ENCODE data around the gene GPR180.

The GPR180 gene

GRCh38 chr13:94640721-94641120, 39.1 kb downstream of the GPR180 start:
- Histone ChIP-seq H3K36me3 (ENCODE audit: control insufficient read depth, insufficient read depth, low read length) (no peaks in the 10 kb centered on the region), H3K9me3 (ENCODE audit: control insufficient read depth, low read length) (no peaks in the 10 kb centered on the region), H3K4me3 (ENCODE audit: extremely low read depth, insufficient read depth, low read length, poor library complexity, severe bottlenecking) (no peak overlapping the region), H3K4me1 (ENCODE audit: control insufficient read depth, insufficient read depth, low read length, poor library complexity, severe bottlenecking) (peaks cover 4% of the 10 kb centered on the region), H3K27ac (ENCODE audit: low read depth, low read length, severe bottlenecking) (no peak overlapping the region)
- WGBS, 2 experiments (ENCODE audit: insufficient coverage in 2 of 2): no CpG with 5 or more reads among the region's 2 CpGs

GRCh38 chr13:94641409-94641941, 39.8 kb downstream of the GPR180 start:
- peak overlapping the region; percentile 88 for H3K27ac ChIP-seq (ENCODE audit: low read depth, low read length, severe bottlenecking)
- peaks cover 4% of the 10 kb centered on the region for H3K4me1 ChIP-seq (ENCODE audit: control insufficient read depth, insufficient read depth, low read length, poor library complexity, severe bottlenecking)
- no peak overlapping the region for H3K4me3 ChIP-seq (ENCODE audit: extremely low read depth, insufficient read depth, low read length, poor library complexity, severe bottlenecking)
- WGBS, 2 experiments (ENCODE audit: insufficient coverage in 2 of 2): 20% methylated on average over 1 of the region's 3 CpGs; no CpG with 5 or more reads in 1 of the 2 experiments
- no peaks in the 10 kb centered on the region for H3K9me3 ChIP-seq (ENCODE audit: control insufficient read depth, low read length)
- H3K36me3 ChIP-seq (ENCODE audit: control insufficient read depth, insufficient read depth, low read length): no peaks in the 10 kb centered on the region

- no peaks in the 10 kb centered on the region for H3K4me1 ChIP-seq (ENCODE audit: control insufficient read depth, insufficient read depth, low read length, poor library complexity, severe bottlenecking)
- no peaks in the 10 kb centered on the region for H3K9me3 ChIP-seq (ENCODE audit: control insufficient read depth, low read length)
- WGBS, 2 experiments (ENCODE audit: insufficient coverage in 2 of 2): 83 to 100% methylated on average over 1 to 2 of the region's 4 CpGs
- no peaks in the 10 kb centered on the region for H3K36me3 ChIP-seq (ENCODE audit: control insufficient read depth, insufficient read depth, low read length)
- no peak overlapping the region for H3K4me3 ChIP-seq (ENCODE audit: extremely low read depth, insufficient read depth, low read length, poor library complexity, severe bottlenecking)
- no peak overlapping the region for H3K27ac ChIP-seq (ENCODE audit: low read depth, low read length, severe bottlenecking)
These were observed 45.2 kb downstream of the GPR180 start for GRCh38 chr13:94646904-94647303.

GRCh38 chr13:94656176-94656575, 54.5 kb downstream of the GPR180 start:
- Histone ChIP-seq H3K4me3 (ENCODE audit: extremely low read depth, insufficient read depth, low read length, poor library complexity, severe bottlenecking) (no peak overlapping the region), H3K4me1 (ENCODE audit: control insufficient read depth, insufficient read depth, low read length, poor library complexity, severe bottlenecking) (peaks cover 13% of the 10 kb centered on the region), H3K27ac (ENCODE audit: low read depth, low read length, severe bottlenecking) (no peak overlapping the region), H3K9me3 (ENCODE audit: control insufficient read depth, low read length) (no peaks in the 10 kb centered on the region), H3K36me3 (ENCODE audit: control insufficient read depth, insufficient read depth, low read length) (no peaks in the 10 kb centered on the region)
- WGBS, 2 experiments (ENCODE audit: insufficient coverage in 2 of 2): no CpG with 5 or more reads among the region's 1 CpG

GRCh38 chr13:94656766-94657165, 55.1 kb downstream of the GPR180 start:
- no CpG with 5 or more reads among the region's 1 CpG for WGBS, 2 experiments (ENCODE audit: insufficient coverage in 2 of 2)
- no peak overlapping the region for H3K4me3 ChIP-seq (ENCODE audit: extremely low read depth, insufficient read depth, low read length, poor library complexity, severe bottlenecking)
- peaks cover 13% of the 10 kb centered on the region for H3K4me1 ChIP-seq (ENCODE audit: control insufficient read depth, insufficient read depth, low read length, poor library complexity, severe bottlenecking)
- H3K27ac ChIP-seq (ENCODE audit: low read depth, low read length, severe bottlenecking): no peak overlapping the region
- no peaks in the 10 kb centered on the region for H3K9me3 ChIP-seq (ENCODE audit: control insufficient read depth, low read length)
- no peaks in the 10 kb centered on the region for H3K36me3 ChIP-seq (ENCODE audit: control insufficient read depth, insufficient read depth, low read length)

- 80 to 100% methylated on average over 1 of the region's 4 CpGs for WGBS, 2 experiments (ENCODE audit: insufficient coverage in 2 of 2)
- H3K4me3 ChIP-seq (ENCODE audit: extremely low read depth, insufficient read depth, low read length, poor library complexity, severe bottlenecking): no peak overlapping the region
- H3K36me3 ChIP-seq (ENCODE audit: control insufficient read depth, insufficient read depth, low read length): no peaks in the 10 kb centered on the region
- no peak overlapping the region for H3K27ac ChIP-seq (ENCODE audit: low read depth, low read length, severe bottlenecking)
- no peaks in the 10 kb centered on the region for H3K9me3 ChIP-seq (ENCODE audit: control insufficient read depth, low read length)
- H3K4me1 ChIP-seq (ENCODE audit: control insufficient read depth, insufficient read depth, low read length, poor library complexity, severe bottlenecking): peaks cover 13% of the 10 kb centered on the region
These were observed 55.5 kb downstream of the GPR180 start for GRCh38 chr13:94657167-94657566.

GRCh38 chr13:94658926-94659597, 57.4 kb downstream of the GPR180 start:
- no peaks in the 10 kb centered on the region for H3K36me3 ChIP-seq (ENCODE audit: control insufficient read depth, insufficient read depth, low read length)
- no peak overlapping the region for H3K27ac ChIP-seq (ENCODE audit: low read depth, low read length, severe bottlenecking)
- 50 to 88% methylated on average over 1 of the region's 1 CpG for WGBS, 2 experiments (ENCODE audit: insufficient coverage in 2 of 2)
- no peaks in the 10 kb centered on the region for H3K9me3 ChIP-seq (ENCODE audit: control insufficient read depth, low read length)
- peaks cover 17% of the 10 kb centered on the region for H3K4me1 ChIP-seq (ENCODE audit: control insufficient read depth, insufficient read depth, low read length, poor library complexity, severe bottlenecking)
- H3K4me3 ChIP-seq (ENCODE audit: extremely low read depth, insufficient read depth, low read length, poor library complexity, severe bottlenecking): no peak overlapping the region

- H3K9me3 ChIP-seq (ENCODE audit: control insufficient read depth, low read length): no peaks in the 10 kb centered on the region
- H3K4me1 ChIP-seq (ENCODE audit: control insufficient read depth, insufficient read depth, low read length, poor library complexity, severe bottlenecking): peaks cover 17% of the 10 kb centered on the region
- no peaks in the 10 kb centered on the region for H3K36me3 ChIP-seq (ENCODE audit: control insufficient read depth, insufficient read depth, low read length)
- peak overlapping the region; percentile 3 for H3K27ac ChIP-seq (ENCODE audit: low read depth, low read length, severe bottlenecking)
- no peak overlapping the region for H3K4me3 ChIP-seq (ENCODE audit: extremely low read depth, insufficient read depth, low read length, poor library complexity, severe bottlenecking)
These were observed 57.9 kb downstream of the GPR180 start for GRCh38 chr13:94659598-94659946.

- 27 to 38% methylated on average over 3 of the region's 6 CpGs for WGBS, 2 experiments (ENCODE audit: insufficient coverage in 2 of 2)
- Histone ChIP-seq H3K4me3 (ENCODE audit: extremely low read depth, insufficient read depth, low read length, poor library complexity, severe bottlenecking) (no peak overlapping the region), H3K36me3 (ENCODE audit: control insufficient read depth, insufficient read depth, low read length) (no peaks in the 10 kb centered on the region), H3K4me1 (ENCODE audit: control insufficient read depth, insufficient read depth, low read length, poor library complexity, severe bottlenecking) (peaks cover 20% of the 10 kb centered on the region), H3K27ac (ENCODE audit: low read depth, low read length, severe bottlenecking) (no peak overlapping the region), H3K9me3 (ENCODE audit: control insufficient read depth, low read length) (no peaks in the 10 kb centered on the region)
These were observed 59.2 kb downstream of the GPR180 start for GRCh38 chr13:94660695-94661326.

GRCh38 chr13:94661406-94661805, 59.7 kb downstream of the GPR180 start:
- Histone ChIP-seq H3K36me3 (ENCODE audit: control insufficient read depth, insufficient read depth, low read length) (no peaks in the 10 kb centered on the region), H3K4me1 (ENCODE audit: control insufficient read depth, insufficient read depth, low read length, poor library complexity, severe bottlenecking) (peaks cover 20% of the 10 kb centered on the region), H3K27ac (ENCODE audit: low read depth, low read length, severe bottlenecking) (no peak overlapping the region), H3K9me3 (ENCODE audit: control insufficient read depth, low read length) (no peaks in the 10 kb centered on the region), H3K4me3 (ENCODE audit: extremely low read depth, insufficient read depth, low read length, poor library complexity, severe bottlenecking) (no peak overlapping the region)
- 76 to 89% methylated on average over 1 to 5 of the region's 5 CpGs for WGBS, 2 experiments (ENCODE audit: insufficient coverage in 2 of 2)

GRCh38 chr13:94662274-94662945, 60.8 kb downstream of the GPR180 start:
- 62% methylated on average over 4 to 6 of the region's 12 CpGs for WGBS, 2 experiments (ENCODE audit: insufficient coverage in 2 of 2)
- no peak overlapping the region for H3K27ac ChIP-seq (ENCODE audit: low read depth, low read length, severe bottlenecking)
- H3K4me1 ChIP-seq (ENCODE audit: control insufficient read depth, insufficient read depth, low read length, poor library complexity, severe bottlenecking): peaks cover 20% of the 10 kb centered on the region
- H3K4me3 ChIP-seq (ENCODE audit: extremely low read depth, insufficient read depth, low read length, poor library complexity, severe bottlenecking): no peak overlapping the region
- no peaks in the 10 kb centered on the region for H3K9me3 ChIP-seq (ENCODE audit: control insufficient read depth, low read length)
- no peaks in the 10 kb centered on the region for H3K36me3 ChIP-seq (ENCODE audit: control insufficient read depth, insufficient read depth, low read length)
